Measurements from ENCODE around the gene C1QTNF3.

- TF ChIP-seq POLR2A (IDR thresholded peaks at IDR 0.05) (no peak), CTCF (IDR thresholded peaks at IDR 0.05) (no peak)
Observed at GRCh38 chr5:34030048-34030447, 13.0 kb downstream of the C1QTNF3 start.
